Right lobe of liver (tissue), 4 donors: ENCODE data around the gene PPP1R10.

Source experiments
- POLR2A ChIP-seq: fragments of 450-650 bp; IDR thresholded peaks from one replicate; pipeline ENCODE4 v1.6.1; 2017; ENCODE audit warnings: antibody characterized with exemption, mild to moderate bottlenecking
- TF ChIP-seq, protein P1 (sequence below), 4 donors: fragments of 200-600 bp in 3 of 4; fragments of 450-650 bp in 1 of 4; IDR thresholded peaks; one replicate each; pipeline versions ENCODE4 v1.5.1 to v1.8.0; 2016 to 2022; ENCODE audit warnings: antibody characterized with exemption in 4 of 4, mild to moderate bottlenecking in 2 of 4
- donor health status: DM: no; HTN: no; CAD: no.
- donor health status: DM: no; HTN: no; CAD: no.
- donor health status: DM: no; HTN: yes; CAD: no.

DNA sequence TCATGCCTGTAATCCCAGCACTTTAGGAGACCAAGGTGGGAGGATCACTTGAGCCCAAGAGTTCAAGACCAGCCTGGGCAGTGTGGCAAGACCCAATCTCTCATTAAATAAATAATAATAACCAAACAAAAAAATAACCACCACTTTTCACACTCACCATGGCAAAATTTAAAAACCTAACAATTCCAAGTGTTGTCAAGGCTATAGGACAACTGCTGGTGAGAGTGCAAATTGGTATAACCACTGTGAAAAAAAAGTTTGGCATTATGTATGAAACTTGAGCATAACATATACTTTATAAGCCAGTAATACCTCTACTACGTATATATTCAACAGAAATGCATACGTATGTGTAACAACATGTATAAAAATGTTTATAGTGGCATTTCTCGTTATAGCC is 56.1 kb downstream of the PPP1R10 start:
- TF ChIP-seq, protein P1, sequence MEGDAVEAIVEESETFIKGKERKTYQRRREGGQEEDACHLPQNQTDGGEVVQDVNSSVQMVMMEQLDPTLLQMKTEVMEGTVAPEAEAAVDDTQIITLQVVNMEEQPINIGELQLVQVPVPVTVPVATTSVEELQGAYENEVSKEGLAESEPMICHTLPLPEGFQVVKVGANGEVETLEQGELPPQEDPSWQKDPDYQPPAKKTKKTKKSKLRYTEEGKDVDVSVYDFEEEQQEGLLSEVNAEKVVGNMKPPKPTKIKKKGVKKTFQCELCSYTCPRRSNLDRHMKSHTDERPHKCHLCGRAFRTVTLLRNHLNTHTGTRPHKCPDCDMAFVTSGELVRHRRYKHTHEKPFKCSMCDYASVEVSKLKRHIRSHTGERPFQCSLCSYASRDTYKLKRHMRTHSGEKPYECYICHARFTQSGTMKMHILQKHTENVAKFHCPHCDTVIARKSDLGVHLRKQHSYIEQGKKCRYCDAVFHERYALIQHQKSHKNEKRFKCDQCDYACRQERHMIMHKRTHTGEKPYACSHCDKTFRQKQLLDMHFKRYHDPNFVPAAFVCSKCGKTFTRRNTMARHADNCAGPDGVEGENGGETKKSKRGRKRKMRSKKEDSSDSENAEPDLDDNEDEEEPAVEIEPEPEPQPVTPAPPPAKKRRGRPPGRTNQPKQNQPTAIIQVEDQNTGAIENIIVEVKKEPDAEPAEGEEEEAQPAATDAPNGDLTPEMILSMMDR (IDR thresholded peaks at IDR 0.05), result no peak
- TF ChIP-seq POLR2A, result no peak
